Activated CD8-positive, alpha-beta T cell treated with anti-CD3 and anti-CD28 coated beads, Interleukin-2, amount 10 ng/mL, durations not matched to agents 7 days and 5 days (primary cell): ENCODE data around the gene HOXC12. TPM values are rescaled to one million over a fixed set of nuclear protein-coding genes. Genes with fewer than 3 reads are reported as not detected.

Experiments used
- ATAC-seq: fragments of 150-1000 bp; cut with Tn5 transposase; one replicate; pipeline ENCODE4 v1.10.0; 2021; ENCODE audit warnings: moderate library complexity
- CTCF ChIA-PET: fragments of 350-600 bp; sonication (Branson Sonifier 250); formaldehyde crosslinking; loops from one replicate; lab custom pipeline; 2021; ENCODE audit warnings: antibody characterized with exemption; lab: Charles Lee
- POLR2A ChIA-PET: fragments of 350-600 bp; sonication (Branson Sonifier 250); formaldehyde crosslinking; loops from one replicate; lab custom pipeline; 2021; ENCODE audit warnings: antibody characterized with exemption; lab: Charles Lee
- DNase-seq: peaks from one replicate; pipeline ENCODE4 v3.0.0-alpha.2; 2020
- H3K27ac Mint-ChIP-seq: one replicate; pipeline ENCODE4 v1.8.0; 2021; ENCODE audit warnings: mild to moderate bottlenecking, mixed read lengths
- H3K27me3 Mint-ChIP-seq: one replicate; pipeline ENCODE4 v1.8.0; 2021; ENCODE audit warnings: low read depth, mixed read lengths
- H3K36me3 Mint-ChIP-seq: one replicate; pipeline ENCODE4 v1.8.0; 2021; ENCODE audit warnings: low read depth, mixed read lengths
- H3K4me1 Mint-ChIP-seq: one replicate; pipeline ENCODE4 v1.8.0; 2021; ENCODE audit warnings: low read depth, mixed read lengths
- H3K4me3 Mint-ChIP-seq: one replicate; pipeline ENCODE4 v1.8.0; 2021; ENCODE audit warnings: mild to moderate bottlenecking, mixed read lengths
- H3K9me3 Mint-ChIP-seq: one replicate; pipeline ENCODE4 v1.8.0; 2022; ENCODE audit warnings: mixed read lengths; ENCODE audit not compliant: insufficient read depth
- total RNA-seq, 2 experiments: library from RNA; stranded (reverse); gene quantifications; one replicate each; pipeline ENCODE4 v1.2.3, GENCODE V29; 2021

HOXC12 gene
- total RNA-seq, 2 experiments from 2014 or later, result not detected

- Mint-ChIP-seq H3K27ac (peak overlapping the region; percentile 19), H3K4me1 (peaks cover 3% of the 10 kb centered on the region)
- POLR2A ChIA-PET, result interaction anchor here (0.7 kb wide), 1 partner anchor 45 kb away, joined by 4 read pairs; no protein-coding TSS in a partner anchor
Observed at GRCh38 chr12:53935383-53936341, 19.0 kb upstream of the HOXC12 start.

GRCh38 chr12:53937099-53937498 is 17.6 kb upstream of the HOXC12 start:
- Mint-ChIP-seq H3K36me3 (peaks cover 6% of the 10 kb centered on the region), H3K27me3 (peaks cover 86% of the 10 kb centered on the region), H3K4me3 (no peak overlapping the region), H3K9me3 (peaks cover 4% of the 10 kb centered on the region), H3K4me1 (peaks cover 3% of the 10 kb centered on the region), H3K27ac (no peak overlapping the region)
- ATAC-seq (no peak), DNase-seq (no peak)
- CTCF ChIA-PET, result no interaction called here
- POLR2A ChIA-PET, result interaction anchor here (0.6 kb wide), 1 partner anchor 16 kb away, joined by 3 read pairs; no protein-coding TSS in a partner anchor

More at GRCh38 chr12:53935383-53936341, 19.0 kb upstream of the HOXC12 start:
- H3K9me3 Mint-ChIP-seq, result peaks cover 4% of the 10 kb centered on the region
- no peak for ATAC-seq
- no peak for DNase-seq
- peaks cover 6% of the 10 kb centered on the region for H3K36me3 Mint-ChIP-seq
- H3K4me3 Mint-ChIP-seq, result no peak overlapping the region
- H3K27me3 Mint-ChIP-seq, result peaks cover 83% of the 10 kb centered on the region
- CTCF ChIA-PET, result no interaction called here

GRCh38 chr12:53937596-53938325 is 16.9 kb upstream of the HOXC12 start:
- Mint-ChIP-seq H3K4me3 (no peak overlapping the region), H3K36me3 (peaks cover 6% of the 10 kb centered on the region)
- CTCF ChIA-PET, result interaction anchor here (1.5 kb wide), 1 partner anchor 95 kb away, joined by 4 read pairs; no protein-coding TSS in a partner anchor

GRCh38 chr12:53938326-53939140 is 16.2 kb upstream of the HOXC12 start, which contains the start of gene HOXC13:
Gene HOXC13, plus strand, starts transcription at chr12:53938831. Its CDS starts 76 bp downstream, at chr12:53938907.
- peaks cover 4% of the 10 kb centered on the region for H3K9me3 Mint-ChIP-seq
- ChIA-PET CTCF (interaction anchor here (1.5 kb wide), 1 partner anchor 94 kb away, joined by 4 read pairs; no protein-coding TSS in a partner anchor), POLR2A (no interaction called here)
- peak within 1 kb of the TSS; percentile 60 for H3K27ac Mint-ChIP-seq
- H3K4me1 Mint-ChIP-seq, result peaks cover 3% of the 10 kb centered on the region
- DNase-seq (no peak), ATAC-seq (no peak)
- H3K4me3 Mint-ChIP-seq, result no peak within 1 kb of the TSS
- H3K36me3 Mint-ChIP-seq, result peaks cover 6% of the 10 kb centered on the region
- peaks cover 83% of the 10 kb centered on the region for H3K27me3 Mint-ChIP-seq

More at GRCh38 chr12:53937596-53938325, 16.9 kb upstream of the HOXC12 start:
- POLR2A ChIA-PET, result interaction anchor here (0.6 kb wide), 1 partner anchor 16 kb away, joined by 3 read pairs; no protein-coding TSS in a partner anchor
- DNase-seq (no peak), ATAC-seq (no peak)
- peak overlapping the region; percentile 11 for H3K27ac Mint-ChIP-seq
- peaks cover 4% of the 10 kb centered on the region for H3K9me3 Mint-ChIP-seq
- peaks cover 83% of the 10 kb centered on the region for H3K27me3 Mint-ChIP-seq
- peaks cover 3% of the 10 kb centered on the region for H3K4me1 Mint-ChIP-seq

- Mint-ChIP-seq H3K36me3 (peaks cover 6% of the 10 kb centered on the region), H3K4me1 (peaks cover 3% of the 10 kb centered on the region), H3K27ac (peak overlapping the region; percentile 60), H3K9me3 (peaks cover 4% of the 10 kb centered on the region), H3K4me3 (no peak overlapping the region), H3K27me3 (peaks cover 83% of the 10 kb centered on the region)
- ChIA-PET POLR2A (interaction anchor here (1.3 kb wide), 1 partner anchor 14 kb away, joined by 6 read pairs; no protein-coding TSS in a partner anchor), CTCF (no interaction called here)
- DNase-seq (no peak), ATAC-seq (no peak)
Observed at GRCh38 chr12:53939141-53940108, 15.3 kb upstream of the HOXC12 start.

GRCh38 chr12:53940443-53941014 is 14.2 kb upstream of the HOXC12 start:
- Mint-ChIP-seq H3K4me3 (no peak overlapping the region), H3K27ac (no peak overlapping the region), H3K9me3 (peaks cover 4% of the 10 kb centered on the region), H3K27me3 (peaks cover 83% of the 10 kb centered on the region), H3K36me3 (peaks cover 8% of the 10 kb centered on the region), H3K4me1 (peaks cover 2% of the 10 kb centered on the region)
- ChIA-PET POLR2A (interaction anchor here (1.3 kb wide), 1 partner anchor 13 kb away, joined by 6 read pairs; no protein-coding TSS in a partner anchor), CTCF (interaction anchor here (1.5 kb wide), 1 partner anchor 92 kb away, joined by 4 read pairs; the partner anchor contains the start of gene HOXC5)
- ATAC-seq (no peak), DNase-seq (no peak)

GRCh38 chr12:53941187-53941586 is 13.5 kb upstream of the HOXC12 start:
- no peak for DNase-seq
- H3K36me3 Mint-ChIP-seq, result peaks cover 8% of the 10 kb centered on the region
- ChIA-PET POLR2A (no interaction called here), CTCF (interaction anchor here (1.5 kb wide), 1 partner anchor 91 kb away, joined by 4 read pairs; the partner anchor contains the start of gene HOXC5)
- H3K4me3 Mint-ChIP-seq, result no peak overlapping the region
- peaks cover 4% of the 10 kb centered on the region for H3K9me3 Mint-ChIP-seq
- H3K27me3 Mint-ChIP-seq, result peaks cover 83% of the 10 kb centered on the region
- no peak overlapping the region for H3K27ac Mint-ChIP-seq
- ATAC-seq, result no peak
- H3K4me1 Mint-ChIP-seq, result no peaks in the 10 kb centered on the region

- Mint-ChIP-seq H3K4me1 (no peaks in the 10 kb centered on the region), H3K27me3 (peaks cover 82% of the 10 kb centered on the region), H3K27ac (no peak overlapping the region), H3K9me3 (peaks cover 4% of the 10 kb centered on the region), H3K4me3 (no peak overlapping the region), H3K36me3 (peaks cover 8% of the 10 kb centered on the region)
- no peak for DNase-seq
- ChIA-PET POLR2A (no interaction called here), CTCF (interaction anchor here (1.0 to 1.5 kb wide), 2 partner anchors 91 to 195 kb away, joined by 3 to 4 read pairs; partner anchors contain the start of gene HOXC5)
- ATAC-seq, result no peak
Observed at GRCh38 chr12:53941750-53942149, 13.0 kb upstream of the HOXC12 start.

GRCh38 chr12:53942467-53942997 is 12.2 kb upstream of the HOXC12 start:
- H3K9me3 Mint-ChIP-seq, result no peaks in the 10 kb centered on the region
- CTCF ChIA-PET, result interaction anchor here (1.0 to 1.2 kb wide), 2 partner anchors 42 to 196 kb away, joined by 3 read pairs; partner anchors contain the start of gene HOXC10
- POLR2A ChIA-PET, result no interaction called here

More at GRCh38 chr12:53942467-53942997, 12.2 kb upstream of the HOXC12 start:
- Mint-ChIP-seq H3K27ac (no peak overlapping the region), H3K4me3 (no peak overlapping the region), H3K4me1 (no peaks in the 10 kb centered on the region), H3K27me3 (peaks cover 82% of the 10 kb centered on the region), H3K36me3 (peaks cover 5% of the 10 kb centered on the region)
- no peak for ATAC-seq
- no peak for DNase-seq
